Hindlimb muscle (tissue), 1 donor: ENCODE measurements around the gene IL11. TPM values are rescaled to one million over a fixed set of nuclear protein-coding genes. Genes with fewer than 3 reads are reported as not detected.
"Not testable (repeated sequence)": the region's sequence is repeated elsewhere in the genome, so short reads cannot be mapped to it uniquely, and the experiment has no call there.

Experiments
- DNase-seq: peaks from one replicate; pipeline ENCODE4 v3.0.0-alpha.2; 2013
- polyA plus RNA-seq: library from polyadenylated mRNA; unstranded; fragments of 120-200 nt; gene quantifications from one replicate; pipeline ENCODE4 v1.2.1, GENCODE V29; 2013; ENCODE audit not compliant: insufficient read length

The IL11 gene
- polyA plus RNA-seq: 0.25 TPM

GRCh38 chr19:55370305-55370988, at the start of gene IL11:
Gene IL11 (minus strand): TSS chr19:55370463. CDS start chr19:55370310, 153 bp downstream.
- no peak for DNase-seq

GRCh38 chr19:55419624-55420236, 49.5 kb upstream of the IL11 start:
- no peak for DNase-seq

- no peak for DNase-seq
These were observed 48.8 kb upstream of the IL11 start for GRCh38 chr19:55419103-55419502.

- DNase-seq: peak; percentile 71
These were observed 47.9 kb upstream of the IL11 start for GRCh38 chr19:55418185-55418584.

GRCh38 chr19:55410168-55410567, 39.9 kb upstream of the IL11 start:
- no peak for DNase-seq

GRCh38 chr19:55409179-55409578, 38.9 kb upstream of the IL11 start:
- DNase-seq: not testable (repeated sequence)

GRCh38 chr19:55408533-55408872, 38.2 kb upstream of the IL11 start:
- no peak for DNase-seq

- DNase-seq: peak; percentile 99
These were observed 37.7 kb upstream of the IL11 start for GRCh38 chr19:55407800-55408532.

- not testable (repeated sequence) for DNase-seq
These were observed 37.2 kb upstream of the IL11 start, which contains the start of gene UBE2S for GRCh38 chr19:55407550-55407799. Gene UBE2S (minus strand): TSS chr19:55407788. CDS start chr19:55407589, 199 bp downstream.

- DNase-seq: peak; percentile 29
These were observed 36.7 kb upstream of the IL11 start for GRCh38 chr19:55406826-55407549.

- DNase-seq: no peak
These were observed 36.0 kb upstream of the IL11 start for GRCh38 chr19:55406091-55406825.

- DNase-seq: no peak
These were observed 35.4 kb upstream of the IL11 start for GRCh38 chr19:55405638-55406037.

GRCh38 chr19:55402509-55402908, 32.2 kb upstream of the IL11 start:
- no peak for DNase-seq

- not testable (repeated sequence) for DNase-seq
These were observed 31.1 kb upstream of the IL11 start for GRCh38 chr19:55401390-55401789.

- no peak for DNase-seq
These were observed 30.2 kb upstream of the IL11 start for GRCh38 chr19:55400281-55401087.

- DNase-seq: no peak
These were observed 28.1 kb upstream of the IL11 start for GRCh38 chr19:55398200-55398925.

GRCh38 chr19:55392820-55393761, 22.8 kb upstream of the IL11 start:
- no peak for DNase-seq

- DNase-seq: no peak
These were observed 21.7 kb upstream of the IL11 start for GRCh38 chr19:55391702-55392615.
